K562 (cell line): ENCODE data around the gene CAPN5. TPM values are rescaled to one million over a fixed set of nuclear protein-coding genes. Genes with fewer than 3 reads are reported as not detected.

ENCODE experiments used
- BACH1 ChIP-seq: fragments of 200-800 bp; sonication (Bioruptor generic); IDR thresholded peaks from 2 replicates; pipeline ENCODE4 v1.6.1; 2016; ENCODE audit warnings: missing genetic modification characterization, missing compliant biosample characterization
- BCLAF1 ChIP-seq, 2 experiments: fragments of 450-650 bp in 1 of 2; IDR thresholded peaks; 2 replicates each; pipeline ENCODE4 v1.6.1; 2011 to 2017; ENCODE audit warnings: low read depth in 2 of 2, antibody characterized with exemption in 1 of 2, borderline replicate concordance in 1 of 2, low read length in 1 of 2, mild to moderate bottlenecking in 1 of 2, mixed read lengths in 1 of 2; ENCODE audit not compliant: control insufficient read depth in 1 of 2
- BMI1 ChIP-seq: fragments of 150-350 bp; IDR thresholded peaks from 2 replicates; pipeline ENCODE4 v1.6.1; 2014; ENCODE audit warnings: low read length
- DMBX1 ChIP-seq: fragments of 250-450 bp; sonication (Bioruptor Pico); IDR thresholded peaks from 2 replicates; pipeline ENCODE4 v1.8.0; 2022; ENCODE audit warnings: inconsistent platforms, mild to moderate bottlenecking, moderate library complexity, borderline replicate concordance
- HLTF ChIP-seq: fragments of 450-650 bp; IDR thresholded peaks from 2 replicates; pipeline ENCODE4 v1.6.1; 2016
- ILK ChIP-seq: fragments of 450-650 bp; IDR thresholded peaks from 2 replicates; pipeline ENCODE4 v1.6.1; 2016; ENCODE audit warnings: missing genetic modification characterization, low read depth, mild to moderate bottlenecking, missing compliant biosample characterization, moderate library complexity, borderline replicate concordance
- PHF20 ChIP-seq: fragments of 450-650 bp; IDR thresholded peaks from 2 replicates; pipeline ENCODE4 v1.6.1; 2018; ENCODE audit not compliant: partially characterized antibody
- PHF8 ChIP-seq: fragments of 200-600 bp; sonication (generic); IDR thresholded peaks from 2 replicates; pipeline ENCODE4 v1.6.1; 2012; ENCODE audit warnings: mixed run types, mild to moderate bottlenecking, inconsistent platforms, low read length, moderate library complexity, borderline replicate concordance
- RAD21 ChIP-seq, 2 experiments: fragments of 250-450 bp in 1 of 2; fragments of 450-650 bp in 1 of 2; sonication (Bioruptor Pico) in 1 of 2; formaldehyde crosslinking in 1 of 2; IDR thresholded peaks in 1 of 2; conservative IDR thresholded peaks in 1 of 2; 2 replicates each; pipeline versions ENCODE4 v1.4.0 to v1.8.0; 2020 to 2022; ENCODE audit warnings: mild to moderate bottlenecking in 2 of 2, moderate library complexity in 1 of 2
- RBM25 ChIP-seq: fragments of 200-400 bp; formaldehyde crosslinking; IDR thresholded peaks from 2 replicates; pipeline ENCODE4 v1.6.1; 2018; ENCODE audit warnings: low read length, low read depth, moderate library complexity; ENCODE audit not compliant: severe bottlenecking
- SREBF2 ChIP-seq: sonication (generic); formaldehyde crosslinking; IDR thresholded peaks from 2 replicates; pipeline ENCODE4 v1.4.0; 2020; ENCODE audit warnings: mild to moderate bottlenecking, missing genetic modification reagents
- TSHZ1 ChIP-seq: fragments of 250-450 bp; sonication (Bioruptor Pico); IDR thresholded peaks from 2 replicates; pipeline ENCODE4 v1.4.0; 2020; ENCODE audit warnings: mild to moderate bottlenecking, moderate library complexity
- U2AF2 ChIP-seq: fragments of 200-400 bp; formaldehyde crosslinking; optimal IDR thresholded peaks from 2 replicates; pipeline ENCODE3; 2017; ENCODE audit warnings: low read depth, mild to moderate bottlenecking, low read length
- ZNF41 ChIP-seq: fragments of 250-450 bp; sonication (Bioruptor Pico); conservative IDR thresholded peaks from 2 replicates; pipeline ENCODE4 v1.4.0; 2020; ENCODE audit warnings: mild to moderate bottlenecking
- ZNF431 ChIP-seq: sonication (generic); formaldehyde crosslinking; IDR thresholded peaks from 2 replicates; pipeline ENCODE4 v1.8.0; 2022; ENCODE audit warnings: mild to moderate bottlenecking, missing genetic modification reagents
- ZNF780A ChIP-seq: fragments of 250-450 bp; sonication (Bioruptor Pico); IDR thresholded peaks from 2 replicates; pipeline ENCODE4 v1.5.0; 2021; ENCODE audit warnings: mild to moderate bottlenecking
- polyA plus RNA-seq, 8 experiments: library from polyadenylated mRNA; depleted of rRNA in 4 of 8; stranded (reverse) in 5 of 8; unstranded in 3 of 8; fragments of >200 nt; fragmentation: Nextera tagmentation in 2 of 8; fragmentation: Illumina TruSeq in 1 of 8; extraction: Ambion mirVana in 2 of 8; extraction: Trizol in 1 of 8; gene quantifications; 2 replicates each; pipeline versions ENCODE4 v1.2.1 to v1.2.3, GENCODE V29; 2011 to 2014; ENCODE audit warnings: inconsistent platforms in 1 of 8, missing spikeins in 1 of 8
- total RNA-seq, 7 experiments: library from RNA; depleted of rRNA in 6 of 7; stranded (reverse); fragments of >200 nt in 6 of 7; fragmentation: Illumina TruSeq in 2 of 7; extraction: Trizol in 2 of 7; gene quantifications; 2 replicates each; pipeline versions ENCODE4 v1.2.1 to v1.2.3, GENCODE V29; 2011 to 2021; ENCODE audit warnings: low replicate concordance in 1 of 7
- TF ChIP-seq, protein P1 (sequence below): fragments of 450-650 bp; IDR thresholded peaks from 2 replicates; pipeline ENCODE4 v1.7.1; 2018; ENCODE audit warnings: mild to moderate bottlenecking, low read depth; ENCODE audit not compliant: partially characterized antibody

The CAPN5 gene
- total and polyA plus RNA-seq, 9 of the 15 experiments (the other 6 are each of a cell fraction or from before 2014, with no cell fraction given), result 0.04 to 0.44 (median 0.14) TPM; not detected in 2

- TF ChIP-seq PHF20 (no peak), ILK (tag) (no peak), BMI1 (no peak), RAD21 (CRISPR knock-in tag; conservative IDR thresholded peaks at IDR 0.05 in 1 of 2, IDR thresholded peaks at IDR 0.05 in 1 of 2) (0 out of 4 replicates have a peak, but pooled peaks of 1 of the 2 experiments have one; percentile 14), RBM25 (no peak), ZNF41 (0 out of 2 replicates have a peak, but pooled peaks have one; percentile 15), ZNF780A (CRISPR knock-in tag) (no peak), U2AF2 (no peak), PHF8 (peak; percentile 68; the same call in 1 of the 2 replicates), TSHZ1 (no peak), BACH1 (tag) (no peak), SREBF2 (CRISPR knock-in tag) (no peak), DMBX1 (CRISPR knock-in tag) (no peak), ZNF431 (CRISPR knock-in tag) (no peak), BCLAF1 (IDR thresholded peaks at IDR 0.05; ENCODE audit: borderline replicate concordance in 1 of 2, control insufficient read depth in 1 of 2, low read depth in 2 of 2, low read length in 1 of 2) (no peak), HLTF (no peak)
- TF ChIP-seq, protein P1, sequence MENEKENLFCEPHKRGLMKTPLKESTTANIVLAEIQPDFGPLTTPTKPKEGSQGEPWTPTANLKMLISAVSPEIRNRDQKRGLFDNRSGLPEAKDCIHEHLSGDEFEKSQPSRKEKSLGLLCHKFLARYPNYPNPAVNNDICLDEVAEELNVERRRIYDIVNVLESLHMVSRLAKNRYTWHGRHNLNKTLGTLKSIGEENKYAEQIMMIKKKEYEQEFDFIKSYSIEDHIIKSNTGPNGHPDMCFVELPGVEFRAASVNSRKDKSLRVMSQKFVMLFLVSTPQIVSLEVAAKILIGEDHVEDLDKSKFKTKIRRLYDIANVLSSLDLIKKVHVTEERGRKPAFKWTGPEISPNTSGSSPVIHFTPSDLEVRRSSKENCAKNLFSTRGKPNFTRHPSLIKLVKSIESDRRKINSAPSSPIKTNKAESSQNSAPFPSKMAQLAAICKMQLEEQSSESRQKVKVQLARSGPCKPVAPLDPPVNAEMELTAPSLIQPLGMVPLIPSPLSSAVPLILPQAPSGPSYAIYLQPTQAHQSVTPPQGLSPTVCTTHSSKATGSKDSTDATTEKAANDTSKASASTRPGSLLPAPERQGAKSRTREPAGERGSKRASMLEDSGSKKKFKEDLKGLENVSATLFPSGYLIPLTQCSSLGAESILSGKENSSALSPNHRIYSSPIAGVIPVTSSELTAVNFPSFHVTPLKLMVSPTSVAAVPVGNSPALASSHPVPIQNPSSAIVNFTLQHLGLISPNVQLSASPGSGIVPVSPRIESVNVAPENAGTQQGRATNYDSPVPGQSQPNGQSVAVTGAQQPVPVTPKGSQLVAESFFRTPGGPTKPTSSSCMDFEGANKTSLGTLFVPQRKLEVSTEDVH, result no peak
Measured at GRCh38 chr11:77066229-77067042, at the start of gene CAPN5 (continued).
